Smooth muscle cell (in vitro differentiated cells): ENCODE results near the gene GFPT2. TPM values are rescaled to one million over a fixed set of nuclear protein-coding genes. Genes with fewer than 3 reads are reported as not detected.
A peak's percentile ranks its signal among the peaks of the same experiment; 100 is the strongest.

Experiments used
- DNase-seq: peaks from one replicate; lab custom pipeline; 2025; ENCODE audit not compliant: unreplicated experiment; lab: John Stamatoyannopoulos, UW
- H2AFZ ChIP-seq: fragments of 200-600 bp; sonication (generic); 2 replicates; pipeline ENCODE4 v1.6.0; 2016; ENCODE audit warnings: antibody characterized with exemption, low read depth, mild to moderate bottlenecking
- H3F3A ChIP-seq: fragments of 200-600 bp; sonication (generic); 2 replicates; pipeline ENCODE4 v1.6.0; 2017; ENCODE audit warnings: antibody characterized with exemption, low read depth
- H3K27ac ChIP-seq: fragments of 200-600 bp; sonication (generic); 2 replicates; pipeline ENCODE4 v1.5.1; 2016; ENCODE audit warnings: low read depth, mild to moderate bottlenecking
- H3K27me3 ChIP-seq: fragments of 200-600 bp; sonication (generic); 2 replicates; pipeline ENCODE4 v1.6.1; 2016; ENCODE audit warnings: low read depth, mild to moderate bottlenecking
- H3K36me3 ChIP-seq: fragments of 200-600 bp; sonication (generic); 2 replicates; pipeline ENCODE4 v1.5.1; 2016; ENCODE audit warnings: low read depth
- H3K4me1 ChIP-seq: fragments of 200-600 bp; sonication (generic); 2 replicates; pipeline ENCODE4 v1.5.1; 2016; ENCODE audit warnings: low read depth
- H3K4me2 ChIP-seq: fragments of 200-600 bp; sonication (generic); 2 replicates; pipeline ENCODE4 v1.6.0; 2016; ENCODE audit warnings: mild to moderate bottlenecking
- H3K4me3 ChIP-seq: fragments of 200-600 bp; sonication (generic); 2 replicates; pipeline ENCODE4 v1.5.1; 2016; ENCODE audit warnings: mild to moderate bottlenecking
- H3K79me2 ChIP-seq: fragments of 200-600 bp; sonication (generic); 2 replicates; pipeline ENCODE4 v1.6.0; 2016; ENCODE audit warnings: low read depth, mild to moderate bottlenecking
- H3K9ac ChIP-seq: fragments of 200-600 bp; sonication (generic); 2 replicates; pipeline ENCODE4 v1.6.0; 2016; ENCODE audit warnings: low read depth
- H3K9me3 ChIP-seq: fragments of 200-600 bp; sonication (generic); replicated peaks from 2 replicates; pipeline ENCODE4 v1.5.1; 2016; ENCODE audit warnings: low read depth
- H4K20me1 ChIP-seq: fragments of 200-600 bp; sonication (generic); 2 replicates; pipeline ENCODE4 v1.6.0; 2016; ENCODE audit warnings: low read depth
- WGBS: methylation state at CpG from one replicate; pipeline ENCODE4 v1.1.7; 2016; ENCODE audit warnings: low lambda C conversion rate; 5-methylcytosine and 5-hydroxymethylcytosine counted together
- polyA plus RNA-seq: library from polyadenylated mRNA; unstranded; fragments of >200 nt; fragmentation: Nextera tagmentation; extraction: Ambion mirVana; gene quantifications from 2 replicates; pipeline ENCODE4 v1.2.1, GENCODE V29; 2016
- total RNA-seq: library from RNA; depleted of rRNA; stranded (reverse); fragments of >200 nt; gene quantifications from 2 replicates; pipeline ENCODE4 v1.2.3, GENCODE V29; 2014
- TF ChIP-seq, protein P1 (sequence below): fragments of 200-600 bp; sonication (generic); IDR thresholded peaks from 2 replicates; pipeline ENCODE4 v1.5.1; 2017; ENCODE audit warnings: borderline replicate concordance, mild to moderate bottlenecking, antibody characterized with exemption; ENCODE audit not compliant: insufficient read depth, poor library complexity, severe bottlenecking

Gene GFPT2
- total and polyA plus RNA-seq, 2 experiments from 2014 or later = 137 to 243 TPM

DNA sequence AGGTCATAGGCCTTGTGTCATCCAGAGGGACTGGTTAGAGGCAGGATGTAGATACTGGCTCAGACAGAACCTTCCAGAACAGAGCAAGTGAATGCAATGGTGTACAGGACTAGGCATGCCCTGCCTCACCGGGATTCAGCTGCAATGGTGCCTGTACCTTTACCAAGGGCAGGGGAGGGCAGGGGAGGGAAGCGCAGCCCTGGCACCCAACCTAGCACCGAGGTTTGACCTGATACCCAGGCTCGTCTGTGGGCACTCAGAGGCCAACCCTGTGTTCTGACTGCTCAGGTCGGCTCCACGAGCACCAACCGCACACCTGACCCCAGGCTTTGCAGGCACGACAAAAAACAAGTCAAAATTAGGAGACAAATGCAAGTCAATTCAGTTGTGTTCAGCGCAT, 47.3 kb upstream of the GFPT2 start:
- Histone ChIP-seq H3K27me3 (no peaks in the 10 kb centered on the region), H3K4me2 (peak overlapping the region; percentile 42)

GRCh38 chr5:180399401-180400215, 46.5 kb upstream of the GFPT2 start:
- no peaks in the 10 kb centered on the region for H4K20me1 ChIP-seq
- H3K9ac ChIP-seq = peak overlapping the region; percentile 66
- no peaks in the 10 kb centered on the region for H3K4me1 ChIP-seq
- no peaks in the 10 kb centered on the region for H3K27me3 ChIP-seq
- H3K4me3 ChIP-seq = no peak overlapping the region
- H3K27ac ChIP-seq = peak overlapping the region; percentile 86
- no peaks in the 10 kb centered on the region for H3K9me3 ChIP-seq
- WGBS = 69% methylated on average over 20 of the region's 20 CpGs
- peak overlapping the region; percentile 12 for H2AFZ ChIP-seq
- no peak for DNase-seq
- TF ChIP-seq, protein P1, sequence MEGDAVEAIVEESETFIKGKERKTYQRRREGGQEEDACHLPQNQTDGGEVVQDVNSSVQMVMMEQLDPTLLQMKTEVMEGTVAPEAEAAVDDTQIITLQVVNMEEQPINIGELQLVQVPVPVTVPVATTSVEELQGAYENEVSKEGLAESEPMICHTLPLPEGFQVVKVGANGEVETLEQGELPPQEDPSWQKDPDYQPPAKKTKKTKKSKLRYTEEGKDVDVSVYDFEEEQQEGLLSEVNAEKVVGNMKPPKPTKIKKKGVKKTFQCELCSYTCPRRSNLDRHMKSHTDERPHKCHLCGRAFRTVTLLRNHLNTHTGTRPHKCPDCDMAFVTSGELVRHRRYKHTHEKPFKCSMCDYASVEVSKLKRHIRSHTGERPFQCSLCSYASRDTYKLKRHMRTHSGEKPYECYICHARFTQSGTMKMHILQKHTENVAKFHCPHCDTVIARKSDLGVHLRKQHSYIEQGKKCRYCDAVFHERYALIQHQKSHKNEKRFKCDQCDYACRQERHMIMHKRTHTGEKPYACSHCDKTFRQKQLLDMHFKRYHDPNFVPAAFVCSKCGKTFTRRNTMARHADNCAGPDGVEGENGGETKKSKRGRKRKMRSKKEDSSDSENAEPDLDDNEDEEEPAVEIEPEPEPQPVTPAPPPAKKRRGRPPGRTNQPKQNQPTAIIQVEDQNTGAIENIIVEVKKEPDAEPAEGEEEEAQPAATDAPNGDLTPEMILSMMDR = no peak
- peak overlapping the region; percentile 42 for H3K4me2 ChIP-seq
- no peaks in the 10 kb centered on the region for H3K36me3 ChIP-seq
- H3F3A ChIP-seq = no peaks in the 10 kb centered on the region
- no peaks in the 10 kb centered on the region for H3K79me2 ChIP-seq

More for the DNA sequence above, 47.3 kb upstream of the GFPT2 start:
- Histone ChIP-seq H3K4me1 (no peaks in the 10 kb centered on the region), H4K20me1 (no peaks in the 10 kb centered on the region), H3K79me2 (no peaks in the 10 kb centered on the region), H3K9ac (peak overlapping the region; percentile 66), H3F3A (no peaks in the 10 kb centered on the region), H2AFZ (peak overlapping the region; percentile 12), H3K9me3 (no peaks in the 10 kb centered on the region), H3K27ac (peak overlapping the region; percentile 86), H3K4me3 (no peak overlapping the region), H3K36me3 (no peaks in the 10 kb centered on the region)
- DNase-seq = no peak
- TF ChIP-seq, protein P1 = no peak
- 80% methylated on average over 9 of the region's 9 CpGs for WGBS

GRCh38 chr5:180396926-180397325, 43.8 kb upstream of the GFPT2 start:
- Histone ChIP-seq H2AFZ (no peak overlapping the region), H3K4me2 (no peak overlapping the region), H3K36me3 (no peaks in the 10 kb centered on the region), H3K4me1 (no peaks in the 10 kb centered on the region), H3K9me3 (no peaks in the 10 kb centered on the region), H3F3A (no peaks in the 10 kb centered on the region), H3K9ac (no peak overlapping the region), H3K79me2 (no peaks in the 10 kb centered on the region), H4K20me1 (no peaks in the 10 kb centered on the region), H3K27me3 (no peaks in the 10 kb centered on the region), H3K4me3 (no peak overlapping the region), H3K27ac (no peak overlapping the region)
- 92% methylated on average over 12 of the region's 12 CpGs for WGBS
- TF ChIP-seq, protein P1 = no peak
- no peak for DNase-seq
